ENCODE measurements around the gene NOL3. TPM values are rescaled to one million over a fixed set of nuclear protein-coding genes. Genes with fewer than 3 reads are reported as not detected.

Gene NOL3
- total and polyA plus RNA-seq, 2 of the 13 experiments (the other 11 are each of a cell fraction or from before 2014, with no cell fraction given): 5.7 to 20.5 TPM

DNA sequence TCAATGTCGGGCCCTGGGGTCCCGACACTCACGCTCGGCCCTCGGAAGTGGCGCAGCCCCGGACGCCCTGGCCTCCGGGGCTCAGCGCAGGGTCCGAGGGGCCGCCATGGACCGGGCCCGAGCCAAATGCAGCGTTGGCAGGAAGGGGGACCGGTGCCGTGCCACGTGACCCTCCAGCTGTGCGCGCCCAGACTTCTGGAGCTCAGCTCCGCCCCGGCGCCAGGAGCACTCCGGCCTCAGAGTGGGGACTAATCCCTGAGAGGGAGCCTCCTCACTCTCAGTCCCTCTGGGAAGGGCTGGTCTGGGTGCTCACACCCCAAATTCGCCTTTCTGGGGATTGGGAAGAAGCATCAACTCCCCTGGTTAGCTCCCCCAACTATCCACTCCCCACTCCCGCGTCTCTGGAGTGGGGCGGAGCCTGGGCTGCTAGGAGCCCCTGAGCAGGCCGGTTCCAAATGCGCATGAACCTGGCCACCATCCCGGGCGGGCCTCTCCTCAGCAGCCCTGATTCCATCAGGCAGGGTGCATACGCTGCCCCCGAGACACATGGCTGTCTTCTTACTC lies 19.4 kb upstream of the NOL3 start, which contains the start of gene B3GNT9 (continued):
- TF ChIP-seq, protein P1, sequence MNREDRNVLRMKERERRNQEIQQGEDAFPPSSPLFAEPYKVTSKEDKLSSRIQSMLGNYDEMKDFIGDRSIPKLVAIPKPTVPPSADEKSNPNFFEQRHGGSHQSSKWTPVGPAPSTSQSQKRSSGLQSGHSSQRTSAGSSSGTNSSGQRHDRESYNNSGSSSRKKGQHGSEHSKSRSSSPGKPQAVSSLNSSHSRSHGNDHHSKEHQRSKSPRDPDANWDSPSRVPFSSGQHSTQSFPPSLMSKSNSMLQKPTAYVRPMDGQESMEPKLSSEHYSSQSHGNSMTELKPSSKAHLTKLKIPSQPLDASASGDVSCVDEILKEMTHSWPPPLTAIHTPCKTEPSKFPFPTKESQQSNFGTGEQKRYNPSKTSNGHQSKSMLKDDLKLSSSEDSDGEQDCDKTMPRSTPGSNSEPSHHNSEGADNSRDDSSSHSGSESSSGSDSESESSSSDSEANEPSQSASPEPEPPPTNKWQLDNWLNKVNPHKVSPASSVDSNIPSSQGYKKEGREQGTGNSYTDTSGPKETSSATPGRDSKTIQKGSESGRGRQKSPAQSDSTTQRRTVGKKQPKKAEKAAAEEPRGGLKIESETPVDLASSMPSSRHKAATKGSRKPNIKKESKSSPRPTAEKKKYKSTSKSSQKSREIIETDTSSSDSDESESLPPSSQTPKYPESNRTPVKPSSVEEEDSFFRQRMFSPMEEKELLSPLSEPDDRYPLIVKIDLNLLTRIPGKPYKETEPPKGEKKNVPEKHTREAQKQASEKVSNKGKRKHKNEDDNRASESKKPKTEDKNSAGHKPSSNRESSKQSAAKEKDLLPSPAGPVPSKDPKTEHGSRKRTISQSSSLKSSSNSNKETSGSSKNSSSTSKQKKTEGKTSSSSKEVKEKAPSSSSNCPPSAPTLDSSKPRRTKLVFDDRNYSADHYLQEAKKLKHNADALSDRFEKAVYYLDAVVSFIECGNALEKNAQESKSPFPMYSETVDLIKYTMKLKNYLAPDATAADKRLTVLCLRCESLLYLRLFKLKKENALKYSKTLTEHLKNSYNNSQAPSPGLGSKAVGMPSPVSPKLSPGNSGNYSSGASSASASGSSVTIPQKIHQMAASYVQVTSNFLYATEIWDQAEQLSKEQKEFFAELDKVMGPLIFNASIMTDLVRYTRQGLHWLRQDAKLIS (CRISPR knock-in tag; IDR thresholded peaks at IDR 0.05): no peak
- TF ChIP-seq ZNF3 (CRISPR knock-in tag; IDR thresholded peaks at IDR 0.05) (no peak), PHF21A (CRISPR knock-in tag; IDR thresholded peaks at IDR 0.05) (no peak), ZFP36L1 (CRISPR knock-in tag; IDR thresholded peaks at IDR 0.05) (no peak), ZNF562 (CRISPR knock-in tag; IDR thresholded peaks at IDR 0.05; ENCODE audit: borderline replicate concordance) (no peak), MEIS1 (CRISPR knock-in tag; IDR thresholded peaks at IDR 0.05; ENCODE audit: borderline replicate concordance) (no peak; the same call in 1 of the 2 replicates), HNRNPUL1 (IDR thresholded peaks at IDR 0.05; ENCODE audit: low read depth, low read length) (no peak), IRF2 (CRISPR knock-in tag; IDR thresholded peaks at IDR 0.05) (no peak; the same call in 1 of the 2 replicates), ZNF335 (CRISPR knock-in tag; IDR thresholded peaks at IDR 0.05) (no peak), SIN3A (IDR thresholded peaks at IDR 0.05; ENCODE audit: borderline replicate concordance, low read depth, low read length) (0 out of 2 replicates have a peak, but pooled peaks have one; percentile 67), TBX3 (IDR thresholded peaks at IDR 0.05; ENCODE audit: borderline replicate concordance) (no peak), POGZ (CRISPR knock-in tag; IDR thresholded peaks at IDR 0.05) (0 out of 2 replicates have a peak, but pooled peaks have one; percentile 11), ZNF333 (CRISPR knock-in tag; IDR thresholded peaks at IDR 0.05; ENCODE audit: borderline replicate concordance) (no peak), MLLT10 (CRISPR knock-in tag; IDR thresholded peaks at IDR 0.05) (no peak), PHF20 (CRISPR knock-in tag; IDR thresholded peaks at IDR 0.05) (peak; percentile 16; the same call in 1 of the 2 replicates)
- TF ChIP-seq, protein P2, sequence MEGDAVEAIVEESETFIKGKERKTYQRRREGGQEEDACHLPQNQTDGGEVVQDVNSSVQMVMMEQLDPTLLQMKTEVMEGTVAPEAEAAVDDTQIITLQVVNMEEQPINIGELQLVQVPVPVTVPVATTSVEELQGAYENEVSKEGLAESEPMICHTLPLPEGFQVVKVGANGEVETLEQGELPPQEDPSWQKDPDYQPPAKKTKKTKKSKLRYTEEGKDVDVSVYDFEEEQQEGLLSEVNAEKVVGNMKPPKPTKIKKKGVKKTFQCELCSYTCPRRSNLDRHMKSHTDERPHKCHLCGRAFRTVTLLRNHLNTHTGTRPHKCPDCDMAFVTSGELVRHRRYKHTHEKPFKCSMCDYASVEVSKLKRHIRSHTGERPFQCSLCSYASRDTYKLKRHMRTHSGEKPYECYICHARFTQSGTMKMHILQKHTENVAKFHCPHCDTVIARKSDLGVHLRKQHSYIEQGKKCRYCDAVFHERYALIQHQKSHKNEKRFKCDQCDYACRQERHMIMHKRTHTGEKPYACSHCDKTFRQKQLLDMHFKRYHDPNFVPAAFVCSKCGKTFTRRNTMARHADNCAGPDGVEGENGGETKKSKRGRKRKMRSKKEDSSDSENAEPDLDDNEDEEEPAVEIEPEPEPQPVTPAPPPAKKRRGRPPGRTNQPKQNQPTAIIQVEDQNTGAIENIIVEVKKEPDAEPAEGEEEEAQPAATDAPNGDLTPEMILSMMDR (CRISPR knock-in tag; IDR thresholded peaks at IDR 0.05): peak; percentile 8; the same call in 1 of the 2 replicates
- TF ChIP-seq, protein P3, sequence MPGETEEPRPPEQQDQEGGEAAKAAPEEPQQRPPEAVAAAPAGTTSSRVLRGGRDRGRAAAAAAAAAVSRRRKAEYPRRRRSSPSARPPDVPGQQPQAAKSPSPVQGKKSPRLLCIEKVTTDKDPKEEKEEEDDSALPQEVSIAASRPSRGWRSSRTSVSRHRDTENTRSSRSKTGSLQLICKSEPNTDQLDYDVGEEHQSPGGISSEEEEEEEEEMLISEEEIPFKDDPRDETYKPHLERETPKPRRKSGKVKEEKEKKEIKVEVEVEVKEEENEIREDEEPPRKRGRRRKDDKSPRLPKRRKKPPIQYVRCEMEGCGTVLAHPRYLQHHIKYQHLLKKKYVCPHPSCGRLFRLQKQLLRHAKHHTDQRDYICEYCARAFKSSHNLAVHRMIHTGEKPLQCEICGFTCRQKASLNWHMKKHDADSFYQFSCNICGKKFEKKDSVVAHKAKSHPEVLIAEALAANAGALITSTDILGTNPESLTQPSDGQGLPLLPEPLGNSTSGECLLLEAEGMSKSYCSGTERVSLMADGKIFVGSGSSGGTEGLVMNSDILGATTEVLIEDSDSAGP (CRISPR knock-in tag; IDR thresholded peaks at IDR 0.05; ENCODE audit: borderline replicate concordance): peak; percentile 84; the same call in 1 of the 2 replicates
- TF ChIP-seq, protein P4, sequence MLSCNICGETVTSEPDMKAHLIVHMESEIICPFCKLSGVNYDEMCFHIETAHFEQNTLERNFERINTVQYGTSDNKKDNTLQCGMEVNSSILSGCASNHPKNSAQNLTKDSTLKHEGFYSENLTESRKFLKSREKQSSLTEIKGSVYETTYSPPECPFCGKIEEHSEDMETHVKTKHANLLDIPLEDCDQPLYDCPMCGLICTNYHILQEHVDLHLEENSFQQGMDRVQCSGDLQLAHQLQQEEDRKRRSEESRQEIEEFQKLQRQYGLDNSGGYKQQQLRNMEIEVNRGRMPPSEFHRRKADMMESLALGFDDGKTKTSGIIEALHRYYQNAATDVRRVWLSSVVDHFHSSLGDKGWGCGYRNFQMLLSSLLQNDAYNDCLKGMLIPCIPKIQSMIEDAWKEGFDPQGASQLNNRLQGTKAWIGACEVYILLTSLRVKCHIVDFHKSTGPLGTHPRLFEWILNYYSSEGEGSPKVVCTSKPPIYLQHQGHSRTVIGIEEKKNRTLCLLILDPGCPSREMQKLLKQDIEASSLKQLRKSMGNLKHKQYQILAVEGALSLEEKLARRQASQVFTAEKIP (CRISPR knock-in tag; IDR thresholded peaks at IDR 0.05; ENCODE audit: borderline replicate concordance): no peak
